HG02798 (cell line): ENCODE results near the gene ZNF750.

ENCODE experiments used
- ATAC-seq: cut with Tn5 transposase; IDR thresholded peaks from one replicate; pipeline ENCODE4 v1.9.1; 2021; ENCODE audit warnings: mild to moderate bottlenecking; ENCODE audit not compliant: unreplicated experiment, poor library complexity

Gene ZNF750

DNA sequence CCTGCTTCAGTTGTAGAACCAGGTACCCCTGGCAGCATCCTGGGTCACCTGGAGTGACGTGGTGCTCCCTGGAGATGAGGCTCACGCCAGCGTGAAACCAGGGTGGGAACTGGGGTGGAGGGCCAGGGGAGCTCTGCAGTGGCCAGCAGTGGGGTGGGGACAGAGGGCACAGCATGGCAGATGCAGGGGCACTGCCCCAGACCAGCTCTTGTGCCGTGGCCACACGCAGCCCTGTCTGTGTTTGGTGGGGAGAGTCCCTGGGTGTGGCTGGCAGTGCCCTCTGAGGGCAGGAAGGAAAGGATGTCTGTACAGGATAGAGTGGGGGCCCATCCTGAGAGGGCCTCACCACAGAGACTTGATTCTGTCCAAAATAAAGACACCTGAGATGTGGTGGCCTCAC lies 24.5 kb downstream of the ZNF750 start:
- ATAC-seq = no peak

DNA sequence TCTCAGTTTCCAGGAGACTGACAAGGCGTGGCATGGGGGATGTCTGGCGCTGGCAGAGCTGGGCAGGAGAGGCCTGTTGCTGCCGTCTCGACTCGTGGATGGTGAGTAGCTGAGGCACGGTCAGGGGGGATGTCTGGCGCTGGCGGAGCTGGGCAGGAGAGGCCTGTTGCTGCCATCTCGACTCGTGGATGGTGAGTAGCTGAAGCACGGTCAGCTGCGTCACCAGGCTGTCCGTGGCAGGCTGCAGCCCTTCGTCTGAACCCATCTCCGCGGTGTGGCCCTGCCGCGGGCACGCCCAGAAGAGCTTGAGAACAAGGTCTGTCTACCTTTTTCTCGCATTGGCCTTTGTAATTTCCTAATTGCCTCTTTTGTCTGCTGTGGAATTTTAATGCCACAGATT lies 25.0 kb downstream of the ZNF750 start:
- no peak for ATAC-seq

DNA sequence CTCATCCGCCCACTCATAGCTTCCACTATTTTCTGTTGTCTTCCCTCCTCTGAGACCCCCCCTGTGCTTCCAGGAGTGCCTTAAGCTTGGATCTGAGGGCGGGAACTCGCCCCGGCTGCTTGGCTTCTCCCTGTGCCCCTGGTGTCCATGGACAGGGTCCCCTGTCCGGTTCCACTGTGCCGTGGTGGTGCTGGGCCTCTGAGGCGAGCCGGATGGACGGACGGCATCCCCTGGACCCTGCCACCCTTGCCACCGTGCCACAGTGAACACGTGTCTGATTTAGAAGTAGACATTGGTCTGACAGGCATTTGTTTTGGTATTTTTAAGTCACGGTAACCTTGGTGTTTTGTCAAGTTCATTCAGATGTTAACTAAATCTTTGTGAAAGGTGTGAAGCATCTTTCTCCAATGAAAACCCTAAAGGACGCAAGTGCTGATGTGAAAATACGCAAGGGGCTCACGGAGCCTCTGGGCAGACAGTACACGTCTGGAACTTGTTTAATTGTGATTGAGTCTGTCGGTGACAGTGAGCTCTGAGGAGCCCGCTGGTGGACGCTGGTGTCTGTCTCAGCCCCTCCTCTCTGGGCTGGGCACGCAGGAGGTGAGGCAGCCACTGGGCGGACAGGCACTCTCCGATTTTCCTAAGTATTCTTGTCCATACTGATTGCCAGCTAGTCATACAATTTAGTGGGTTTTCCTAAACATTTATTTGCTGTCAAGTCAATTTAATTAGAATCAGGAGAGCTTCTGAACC lies 26.3 kb downstream of the ZNF750 start:
- ATAC-seq = no peak

DNA sequence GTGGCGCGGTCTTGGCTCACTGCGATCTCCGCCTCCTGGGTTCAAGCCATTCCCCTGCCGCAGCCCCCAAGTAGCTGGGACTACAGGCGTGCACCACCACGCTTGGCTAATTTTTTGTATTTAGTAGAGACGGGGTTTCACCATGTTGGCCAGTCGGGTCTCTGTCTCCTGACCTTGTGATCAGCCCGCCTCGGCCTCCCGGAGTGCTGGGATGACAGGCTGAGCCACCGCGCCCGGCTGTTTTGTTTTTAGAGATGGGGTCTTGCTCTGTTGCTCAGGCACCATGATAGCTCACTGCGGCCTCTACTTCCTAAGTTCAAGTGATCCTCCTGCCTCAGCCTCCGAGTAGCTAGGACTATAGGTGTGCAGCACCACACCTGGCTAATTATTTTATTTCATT lies 27.2 kb downstream of the ZNF750 start:
- ATAC-seq = no peak

DNA sequence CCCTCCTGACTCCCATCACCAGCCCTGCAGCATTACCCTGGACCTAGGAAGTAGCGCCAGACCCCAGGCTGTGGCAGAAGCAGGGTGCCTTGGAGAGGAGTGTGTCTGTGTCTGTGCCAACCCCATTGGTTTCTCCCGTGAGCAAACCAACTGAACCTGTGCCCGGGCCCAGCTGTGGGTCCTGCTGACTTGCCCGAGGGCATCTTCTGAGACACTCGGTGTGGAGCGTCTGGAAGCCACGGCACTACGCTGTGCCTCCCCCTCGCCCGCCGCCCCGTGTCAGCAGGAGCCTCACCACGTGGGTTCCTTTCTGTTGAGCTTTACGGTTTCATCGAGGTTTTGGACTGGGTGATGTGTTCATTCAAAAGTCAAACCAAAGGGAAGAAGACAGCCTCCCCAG lies 27.8 kb downstream of the ZNF750 start:
- no peak for ATAC-seq

DNA sequence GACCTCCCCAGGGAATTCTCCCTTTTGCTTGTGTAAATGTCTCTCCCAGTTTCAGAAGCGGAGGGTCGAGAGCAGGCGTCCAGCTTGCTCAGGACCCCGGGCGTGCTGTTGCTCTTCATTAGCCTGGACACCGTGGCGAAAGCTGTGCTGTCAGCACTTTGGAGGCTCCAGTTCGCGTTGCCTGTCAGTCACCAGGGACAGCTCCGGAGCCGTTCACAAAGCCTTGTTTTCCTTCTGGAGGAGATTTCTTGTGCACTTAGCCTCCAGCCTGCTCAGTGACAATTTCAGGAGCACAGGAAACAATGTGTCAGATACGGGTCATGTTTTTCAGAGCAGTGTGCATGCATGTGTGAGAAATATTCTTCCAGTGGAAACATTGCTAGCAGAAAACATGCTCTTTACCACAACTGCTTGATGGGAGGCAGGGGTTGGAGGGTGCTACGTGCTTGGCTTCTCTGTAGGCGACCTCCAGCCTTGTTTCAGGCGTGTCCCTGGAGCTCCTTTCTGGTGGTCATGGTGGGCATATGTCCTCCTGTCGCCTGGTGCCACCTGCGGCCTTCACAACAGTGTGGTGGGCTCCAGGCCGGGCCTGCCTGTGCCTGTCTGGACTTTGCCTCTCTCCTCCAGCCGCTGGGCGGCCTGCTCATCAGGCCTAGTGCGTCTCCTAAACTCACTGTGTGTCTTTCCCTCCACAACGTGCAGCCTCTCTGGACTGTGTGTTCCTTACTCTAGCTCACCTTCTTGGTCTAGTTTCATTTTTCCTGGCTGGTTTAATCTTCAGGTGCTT lies 29.0 kb downstream of the ZNF750 start:
- no peak for ATAC-seq

DNA sequence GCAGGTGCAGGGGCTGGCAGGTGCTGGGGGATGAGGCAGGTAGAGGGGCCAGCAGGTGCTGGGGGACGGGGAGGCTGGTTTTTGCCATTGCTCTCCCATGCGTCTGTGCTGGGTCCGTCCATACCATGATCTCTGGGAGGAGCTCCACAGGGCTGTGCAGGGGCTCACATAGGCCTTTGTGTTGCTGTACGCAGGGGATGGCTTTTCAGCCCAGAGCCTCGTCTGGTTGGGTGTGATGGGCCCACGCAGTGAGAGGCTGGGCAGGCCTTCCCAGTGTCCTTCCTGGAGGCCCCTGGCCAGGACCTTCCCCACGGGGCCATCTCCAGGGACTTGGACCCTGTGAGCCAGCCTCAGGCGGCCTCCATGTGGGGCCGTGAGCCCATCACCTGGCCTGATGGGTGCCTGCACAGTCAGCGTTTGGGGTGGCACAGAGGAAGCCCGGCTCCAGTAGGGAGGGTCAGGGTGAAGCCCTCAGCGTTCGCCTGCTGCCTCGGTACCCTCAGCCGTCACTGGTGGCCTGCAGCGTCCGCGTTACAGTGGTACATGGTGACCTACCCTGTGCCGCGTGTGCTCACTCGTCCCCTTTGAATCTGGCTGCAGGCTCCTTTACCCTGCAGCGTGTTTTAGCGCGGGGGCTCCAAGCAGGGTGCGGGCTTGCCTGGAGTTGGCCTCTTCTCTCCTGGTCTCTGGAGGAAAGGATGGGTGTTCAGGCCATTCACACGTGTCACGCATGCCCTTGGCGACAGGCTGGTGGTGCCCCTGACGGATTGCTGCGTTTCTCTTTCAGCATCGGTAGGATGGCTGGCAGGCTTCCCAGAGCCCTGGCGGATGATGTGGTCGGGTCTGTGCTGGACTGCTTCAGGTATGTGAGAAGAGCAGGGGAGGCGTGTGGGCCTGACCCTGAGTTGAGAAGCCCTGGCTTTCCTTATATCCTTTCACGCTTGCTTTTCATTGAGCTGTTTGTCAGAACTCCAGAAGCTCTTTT lies 30.6 kb downstream of the ZNF750 start:
- ATAC-seq = no peak

DNA sequence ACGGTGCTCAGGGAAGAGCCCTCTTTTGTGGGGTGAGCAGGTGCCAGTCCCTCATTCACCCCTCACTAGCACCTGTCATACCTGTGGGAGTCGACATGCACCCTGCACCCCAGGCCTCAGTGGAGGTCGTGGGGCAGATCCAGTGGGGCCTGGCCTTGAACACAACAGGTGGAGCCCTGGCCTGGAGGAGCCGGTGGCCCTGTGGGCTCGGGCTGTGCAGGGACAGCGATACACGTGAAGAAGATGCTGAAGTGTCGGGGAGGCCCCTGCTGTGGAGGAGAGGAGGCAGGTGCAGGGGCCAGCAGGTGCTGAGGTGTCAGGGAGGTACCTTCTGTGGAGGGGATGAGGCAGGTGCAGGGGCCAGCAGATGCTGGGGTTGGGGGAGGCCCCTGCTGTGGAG lies 31.8 kb downstream of the ZNF750 start:
- no peak for ATAC-seq

DNA sequence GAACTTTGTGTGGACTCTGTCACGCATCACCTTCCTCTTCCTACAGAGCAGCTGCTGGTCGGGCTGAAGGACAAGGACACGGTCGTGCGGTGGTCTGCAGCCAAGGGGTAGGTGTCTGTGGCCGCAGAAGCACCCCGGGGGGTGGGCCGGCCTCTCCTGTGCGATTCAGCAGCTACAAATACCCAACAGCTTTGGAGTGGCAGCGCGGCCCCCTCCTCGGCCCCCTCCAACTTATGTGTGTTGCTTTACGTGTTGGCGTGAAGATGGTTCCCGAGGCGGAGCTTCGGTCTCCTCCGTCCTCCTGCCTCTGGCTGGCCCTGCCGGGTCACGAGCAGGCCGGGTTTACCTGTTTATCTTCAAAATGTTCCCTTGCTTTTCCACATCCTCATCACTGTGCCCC lies 32.3 kb downstream of the ZNF750 start:
- no peak for ATAC-seq

DNA sequence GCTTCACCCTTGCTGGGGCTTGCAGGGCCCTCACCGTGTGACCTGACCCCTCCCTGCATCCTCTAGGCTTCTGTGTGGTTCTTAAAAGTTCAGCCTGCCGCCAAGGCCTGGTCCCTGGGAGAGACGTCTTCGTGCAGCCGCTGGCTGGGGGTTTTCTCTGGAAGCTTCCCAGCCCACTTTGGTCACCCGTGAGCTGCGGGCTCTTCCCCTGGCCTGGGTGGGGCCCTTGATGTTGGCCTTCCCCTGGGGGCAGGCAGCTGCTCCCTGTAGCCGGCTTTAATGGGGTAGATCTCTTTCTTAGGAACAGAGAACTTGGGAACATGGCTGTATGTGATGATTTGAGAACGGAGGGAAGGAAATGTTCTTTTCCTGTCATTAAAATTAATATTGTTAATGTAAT lies 32.7 kb downstream of the ZNF750 start:
- no peak for ATAC-seq

DNA sequence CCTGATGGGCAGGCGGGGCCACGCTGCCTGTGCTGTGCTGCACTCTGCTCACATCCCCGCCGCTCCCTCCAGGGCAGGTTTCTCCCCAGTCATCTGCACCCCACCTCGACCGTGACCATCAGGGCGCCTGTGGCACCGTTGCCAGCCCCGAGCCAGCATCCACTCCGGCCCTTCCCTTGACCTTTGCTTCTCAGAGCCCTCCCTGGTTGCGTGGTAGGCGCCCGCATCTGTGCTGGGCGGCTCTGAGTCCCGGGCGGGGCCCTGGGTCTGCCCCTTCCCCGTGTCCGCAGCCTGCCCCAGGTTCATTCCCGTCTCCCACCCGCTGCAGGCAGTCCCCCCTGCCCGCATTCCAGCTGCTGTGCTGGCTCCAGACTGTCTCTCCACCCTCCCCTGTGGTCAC lies 33.2 kb downstream of the ZNF750 start:
- no peak for ATAC-seq

DNA sequence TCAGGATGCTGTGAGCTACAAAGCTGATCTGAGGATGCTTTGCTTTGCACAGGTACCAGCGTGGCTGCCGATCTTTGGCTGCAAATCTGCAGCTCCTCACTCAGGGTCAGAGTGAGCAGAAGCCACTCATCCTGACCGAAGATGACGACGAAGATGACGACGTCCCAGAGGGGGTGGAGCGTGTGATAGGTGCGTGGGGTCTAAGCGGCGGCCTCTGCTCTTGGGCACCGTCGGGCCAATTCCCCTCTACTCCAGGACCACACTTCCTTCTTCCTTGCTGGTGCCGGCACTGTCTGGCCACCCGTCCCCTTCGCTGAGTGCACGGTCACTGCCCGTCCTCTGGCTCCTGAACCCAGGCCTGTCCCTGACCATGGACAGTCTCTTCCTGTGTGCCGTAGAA lies 34.0 kb downstream of the ZNF750 start:
- ATAC-seq = no peak

DNA sequence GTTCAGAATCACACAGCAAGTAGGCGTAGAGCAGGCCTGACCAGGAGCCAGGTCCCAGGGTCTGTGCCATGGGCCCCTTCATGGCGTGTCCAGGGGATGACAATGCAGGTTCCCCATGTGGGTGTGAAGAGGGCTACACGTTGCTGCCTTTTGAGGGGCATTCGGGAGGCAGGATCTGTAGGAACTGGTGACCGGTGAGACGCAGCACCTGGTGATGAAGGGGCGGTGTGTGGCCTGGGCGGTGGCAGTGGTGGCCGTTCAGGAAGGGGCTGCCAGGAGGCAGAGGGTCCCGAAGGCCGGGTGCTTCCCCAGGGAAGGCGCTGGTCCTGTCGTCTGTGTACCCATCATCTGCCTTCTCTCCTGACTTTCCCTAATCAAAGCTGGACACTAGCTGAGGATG lies 34.6 kb downstream of the ZNF750 start:
- no peak for ATAC-seq

DNA sequence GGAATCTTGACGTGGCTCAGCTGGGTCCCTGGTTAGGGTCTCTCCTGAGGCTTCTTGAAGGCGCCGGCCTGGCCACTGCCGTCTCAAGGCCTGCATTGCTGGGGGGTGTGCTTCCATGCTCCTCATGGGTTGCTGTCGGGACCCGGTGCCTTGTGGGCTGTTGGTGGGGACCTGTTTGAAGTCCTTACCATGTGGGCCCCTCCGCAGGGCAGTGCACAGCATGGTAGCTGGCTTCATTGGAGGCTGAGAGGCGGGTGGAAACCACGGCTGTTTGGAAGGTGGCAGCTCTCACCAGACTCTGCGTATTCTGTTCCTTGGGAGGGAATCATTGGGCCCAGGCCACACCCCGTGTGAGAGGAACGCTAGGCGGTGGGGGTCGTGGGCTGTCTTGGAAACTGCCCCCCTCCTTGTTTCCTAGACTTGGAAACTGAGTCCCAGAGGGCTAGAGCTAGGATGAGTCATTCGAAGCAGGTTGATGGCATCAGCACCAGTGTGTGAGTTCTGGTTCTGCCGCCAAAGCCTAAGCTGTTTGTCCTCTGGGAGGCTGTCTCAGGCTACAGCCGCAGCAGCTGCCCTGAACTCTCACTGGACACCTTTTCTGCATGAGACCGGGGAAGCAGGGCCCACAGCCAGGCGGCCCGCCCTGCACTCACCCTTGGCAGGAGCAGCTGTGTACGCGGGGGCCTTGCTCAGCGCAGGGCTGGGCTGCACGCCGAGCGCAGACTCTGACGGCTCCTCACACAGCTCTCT lies 35.2 kb downstream of the ZNF750 start:
- ATAC-seq = no peak

DNA sequence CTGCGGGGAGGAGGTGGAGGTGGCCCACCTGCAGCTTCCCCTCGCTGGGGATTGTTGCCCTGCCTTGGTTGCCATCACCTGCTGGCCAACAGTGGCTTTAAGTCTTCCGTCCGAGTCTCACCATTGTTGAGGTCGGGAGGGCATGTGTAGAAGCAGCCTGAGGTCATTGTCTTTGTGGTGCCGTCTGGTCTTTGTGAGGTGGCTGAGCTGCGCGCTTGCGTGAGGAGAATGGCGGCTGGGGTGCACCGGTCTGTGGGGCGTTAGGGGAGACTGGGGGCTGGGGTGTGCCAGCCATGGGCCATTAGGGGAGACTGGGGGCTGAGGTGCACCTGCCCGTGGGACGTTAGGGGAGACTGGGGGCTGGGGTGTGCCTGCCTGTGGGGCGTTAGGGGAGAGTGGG lies 36.2 kb downstream of the ZNF750 start:
- no peak for ATAC-seq

DNA sequence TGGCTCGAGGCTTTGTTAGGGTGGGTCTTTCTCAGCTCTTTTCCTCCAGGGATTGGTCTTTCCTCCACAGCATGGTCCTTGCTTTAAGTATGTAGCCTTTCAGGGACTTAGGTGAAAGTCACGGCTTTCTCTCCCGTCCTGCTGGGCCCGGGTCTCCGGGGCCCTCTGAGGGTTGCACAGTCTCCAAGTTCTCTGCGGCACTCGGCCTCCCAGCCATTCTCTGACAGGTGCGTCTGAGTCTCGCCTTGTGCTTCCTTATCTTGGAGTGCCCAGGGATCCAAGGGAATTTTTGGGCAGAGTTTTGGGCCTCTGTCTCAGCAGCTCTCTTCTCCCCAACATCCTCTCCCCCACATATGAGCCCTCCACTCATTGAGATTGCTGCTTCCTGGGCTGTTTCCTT lies 36.6 kb downstream of the ZNF750 start:
- no peak for ATAC-seq

DNA sequence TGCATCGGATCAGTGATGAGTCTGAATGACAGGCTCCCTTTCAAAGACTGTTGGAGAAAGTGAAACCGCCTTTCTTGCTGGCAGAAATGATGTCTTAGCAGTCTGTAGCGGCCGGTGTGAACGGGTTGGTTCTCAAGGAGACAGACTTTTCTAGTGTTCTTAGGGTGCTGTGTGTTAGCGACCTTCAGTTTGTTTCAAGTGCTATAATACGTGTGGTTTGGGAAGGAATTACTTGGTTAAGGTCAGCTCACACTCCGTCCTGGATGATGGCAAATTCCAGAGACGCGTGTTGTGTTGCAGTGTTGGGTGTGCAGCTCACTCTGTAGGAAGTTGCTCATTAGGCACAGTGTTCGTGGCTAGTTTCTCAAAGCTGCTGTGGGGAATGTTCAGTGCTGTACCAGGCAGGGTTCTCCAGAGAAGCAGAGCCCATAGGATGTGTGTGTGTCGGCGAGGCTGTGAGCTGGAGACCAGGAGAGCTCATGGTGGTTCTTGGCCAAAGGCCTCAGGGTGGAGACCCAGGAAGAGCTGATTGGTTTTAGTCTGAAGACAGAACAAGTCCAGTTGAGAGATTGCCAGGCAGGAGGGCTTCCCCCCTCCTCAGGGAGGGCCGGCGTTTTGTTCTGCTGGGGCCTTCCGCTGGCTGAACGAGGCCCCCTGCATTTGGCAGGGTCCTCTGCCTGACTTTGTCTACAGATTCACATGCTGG lies 37.6 kb downstream of the ZNF750 start:
- no peak for ATAC-seq

DNA sequence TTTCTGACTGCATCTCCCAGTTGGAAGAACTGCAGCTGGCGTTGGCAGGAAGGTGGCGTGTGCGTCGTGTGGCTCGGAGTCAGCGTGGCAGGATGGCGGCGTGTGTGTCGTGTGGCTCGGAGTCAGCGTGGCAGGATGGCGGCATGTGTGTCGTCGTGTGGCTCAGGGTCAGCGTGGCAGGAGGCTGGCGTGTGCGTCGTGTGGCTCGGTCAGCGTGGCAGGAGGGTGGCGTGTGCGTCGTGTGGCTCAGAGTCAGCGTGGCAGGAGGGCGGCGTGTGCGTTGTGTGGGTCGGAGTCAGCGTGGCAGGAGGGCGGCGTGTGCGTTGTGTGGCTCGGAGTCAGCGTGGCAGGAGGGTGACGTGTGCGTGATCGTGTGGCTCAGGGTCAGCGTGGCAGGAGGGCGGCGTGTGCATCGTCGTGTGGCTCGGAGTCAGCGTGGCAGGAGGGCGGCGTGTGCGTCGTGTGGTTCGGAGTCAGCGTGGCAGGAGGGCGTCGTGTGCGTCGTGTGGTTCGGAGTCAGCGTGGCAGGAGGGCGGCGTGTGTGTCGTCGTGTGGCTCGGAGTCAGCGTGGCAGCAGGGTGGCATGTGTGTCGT lies 38.3 kb downstream of the ZNF750 start:
- no peak for ATAC-seq

DNA sequence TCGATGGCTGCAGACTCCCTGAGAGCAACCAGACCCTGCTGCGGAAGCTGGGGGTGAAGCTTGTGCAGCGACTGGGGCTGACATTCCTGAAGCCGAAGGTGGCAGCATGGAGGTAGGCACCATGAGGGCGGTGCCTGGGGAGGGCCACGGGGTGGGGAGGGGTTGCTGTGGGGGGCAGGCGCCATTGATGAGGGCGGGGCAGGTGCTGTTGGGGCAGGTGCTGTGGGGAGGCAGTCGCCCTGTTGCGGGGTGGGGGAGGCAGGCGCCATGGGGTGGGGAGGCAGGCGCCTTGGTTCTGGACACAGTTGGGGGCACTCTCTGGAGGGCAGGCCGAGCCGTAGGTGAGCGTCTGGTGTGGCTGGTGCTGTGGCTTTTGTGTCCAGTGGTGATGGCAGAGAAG lies 38.9 kb downstream of the ZNF750 start:
- no peak for ATAC-seq
